H1 (cell line): ENCODE measurements around the gene ABCC6.

Experiments used
- EZH2 ChIP-seq: fragments of 200-600 bp; sonication (generic); IDR thresholded peaks from 2 replicates; pipeline ENCODE4 v1.7.1; 2012; ENCODE audit warnings: low read depth, mild to moderate bottlenecking, moderate library complexity, low read length, inconsistent platforms; ENCODE audit not compliant: severe bottlenecking
- POLR2AphosphoS5 ChIP-seq: IDR thresholded peaks from 2 replicates; pipeline ENCODE4 v1.6.1; 2011; ENCODE audit warnings: low read depth, low read length
- TCF12 ChIP-seq: IDR thresholded peaks from 2 replicates; pipeline ENCODE4 v1.6.1; 2011; ENCODE audit warnings: low read depth, mild to moderate bottlenecking, low read length
- ZNF274 ChIP-seq: IDR thresholded peaks from 2 replicates; pipeline ENCODE4 v1.7.0; 2012; ENCODE audit warnings: low read length, borderline replicate concordance; ENCODE audit errors: extremely low read depth
- TF ChIP-seq, protein P1 (sequence below), 3 experiments: IDR thresholded peaks; 1 replicate in 2 of 3; 2 replicates in 1 of 3; pipeline versions ENCODE4 v1.5.1 to v1.6.1; 2011; ENCODE audit warnings: low read length in 3 of 3, mild to moderate bottlenecking in 3 of 3, inconsistent platforms in 2 of 3, low read depth in 1 of 3, moderate library complexity in 1 of 3; ENCODE audit not compliant: insufficient read depth in 1 of 3; ENCODE audit errors: control extremely low read depth in 1 of 3

DNA sequence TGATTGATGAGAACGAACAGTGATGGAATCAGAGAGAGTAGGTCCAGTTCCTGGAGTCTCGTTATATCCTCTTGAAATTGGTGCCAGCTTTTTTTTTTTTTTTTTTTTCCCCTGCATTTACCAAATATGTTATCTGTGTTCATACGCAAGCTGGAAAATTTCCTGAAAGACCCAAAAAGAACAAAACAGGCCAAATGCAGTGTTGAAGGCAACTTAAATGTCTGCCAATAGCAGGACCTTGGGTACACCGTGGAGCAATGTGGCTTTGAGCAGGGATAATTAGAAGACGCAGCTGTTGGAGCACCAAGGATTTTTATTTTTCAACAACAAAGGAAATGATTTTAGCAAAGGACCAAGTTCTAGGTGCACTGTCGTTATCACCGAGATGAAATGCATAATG lies 105.0 kb downstream of the ABCC6 start:
- TF ChIP-seq, protein P1, sequence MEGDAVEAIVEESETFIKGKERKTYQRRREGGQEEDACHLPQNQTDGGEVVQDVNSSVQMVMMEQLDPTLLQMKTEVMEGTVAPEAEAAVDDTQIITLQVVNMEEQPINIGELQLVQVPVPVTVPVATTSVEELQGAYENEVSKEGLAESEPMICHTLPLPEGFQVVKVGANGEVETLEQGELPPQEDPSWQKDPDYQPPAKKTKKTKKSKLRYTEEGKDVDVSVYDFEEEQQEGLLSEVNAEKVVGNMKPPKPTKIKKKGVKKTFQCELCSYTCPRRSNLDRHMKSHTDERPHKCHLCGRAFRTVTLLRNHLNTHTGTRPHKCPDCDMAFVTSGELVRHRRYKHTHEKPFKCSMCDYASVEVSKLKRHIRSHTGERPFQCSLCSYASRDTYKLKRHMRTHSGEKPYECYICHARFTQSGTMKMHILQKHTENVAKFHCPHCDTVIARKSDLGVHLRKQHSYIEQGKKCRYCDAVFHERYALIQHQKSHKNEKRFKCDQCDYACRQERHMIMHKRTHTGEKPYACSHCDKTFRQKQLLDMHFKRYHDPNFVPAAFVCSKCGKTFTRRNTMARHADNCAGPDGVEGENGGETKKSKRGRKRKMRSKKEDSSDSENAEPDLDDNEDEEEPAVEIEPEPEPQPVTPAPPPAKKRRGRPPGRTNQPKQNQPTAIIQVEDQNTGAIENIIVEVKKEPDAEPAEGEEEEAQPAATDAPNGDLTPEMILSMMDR (IDR thresholded peaks at IDR 0.05; ENCODE audit: control extremely low read depth in 1 of 3, insufficient read depth in 1 of 3, low read depth in 1 of 3, low read length in 3 of 3), result no peak
- no peak for TF ChIP-seq EZH2
- no peak for TF ChIP-seq ZNF274
- TF ChIP-seq TCF12, result no peak
- no peak for TF ChIP-seq POLR2AphosphoS5
